GM12875 (cell line): ENCODE results near the gene DAPK3.
A peak's percentile ranks its signal among the peaks of the same experiment; 100 is the strongest.
"Not testable (repeated sequence)": the region's sequence is repeated elsewhere in the genome, so short reads cannot be mapped to it uniquely, and the experiment has no call there.

ENCODE experiments used
- H3K4me3 ChIP-seq: one replicate; pipeline ENCODE4 v1.5.1; 2011; ENCODE audit warnings: low read depth, low read length, control low read depth
- TF ChIP-seq, protein P1 (sequence below): IDR thresholded peaks from 2 replicates; pipeline ENCODE4 v1.5.1; 2011; ENCODE audit warnings: low read depth, mild to moderate bottlenecking, control low read depth, inconsistent platforms, low read length, moderate library complexity, borderline replicate concordance; ENCODE audit not compliant: insufficient read depth

The DAPK3 gene

DNA sequence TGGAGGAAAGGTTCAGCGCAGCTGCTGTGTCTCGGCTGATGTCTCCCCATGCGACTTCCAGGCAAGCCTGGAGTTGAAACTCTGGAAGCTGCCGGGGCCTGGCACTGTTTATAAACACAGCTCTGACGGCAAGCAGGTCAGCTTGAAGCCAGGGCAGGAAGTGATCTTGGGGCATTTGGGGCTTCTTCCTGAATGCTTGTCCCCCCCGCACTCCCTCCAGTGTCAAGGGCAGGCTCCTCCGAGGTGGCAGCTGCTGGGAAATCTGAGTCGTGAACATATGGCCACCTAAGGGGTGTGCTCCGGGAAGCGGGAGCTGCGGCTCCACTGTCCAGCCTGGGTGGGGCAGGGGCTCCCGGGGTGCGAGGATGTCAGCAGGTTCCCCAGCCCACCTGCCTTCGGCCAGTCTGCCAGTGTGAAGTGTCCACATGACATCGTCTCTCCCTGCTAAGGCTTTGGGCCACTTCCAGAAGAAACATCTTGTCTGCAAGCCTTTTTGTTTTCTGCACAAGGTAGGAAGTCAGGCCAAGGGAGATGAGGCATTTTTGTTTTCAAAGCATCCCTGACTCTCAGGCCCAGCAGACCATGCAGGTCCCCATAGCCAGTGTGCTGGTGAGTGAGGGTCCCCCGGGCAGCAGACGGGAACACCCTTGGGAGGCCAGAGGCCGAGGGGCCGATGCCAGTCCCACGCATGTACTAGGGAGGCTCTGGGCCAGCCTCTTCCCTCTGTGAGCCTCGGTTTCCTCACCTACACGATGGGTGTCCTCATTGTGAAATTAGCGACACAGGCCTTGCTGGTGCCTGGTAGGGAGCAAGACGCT is 39.3 kb upstream of the DAPK3 start:
- H3K4me3 ChIP-seq = no peak overlapping the region
- TF ChIP-seq, protein P1, sequence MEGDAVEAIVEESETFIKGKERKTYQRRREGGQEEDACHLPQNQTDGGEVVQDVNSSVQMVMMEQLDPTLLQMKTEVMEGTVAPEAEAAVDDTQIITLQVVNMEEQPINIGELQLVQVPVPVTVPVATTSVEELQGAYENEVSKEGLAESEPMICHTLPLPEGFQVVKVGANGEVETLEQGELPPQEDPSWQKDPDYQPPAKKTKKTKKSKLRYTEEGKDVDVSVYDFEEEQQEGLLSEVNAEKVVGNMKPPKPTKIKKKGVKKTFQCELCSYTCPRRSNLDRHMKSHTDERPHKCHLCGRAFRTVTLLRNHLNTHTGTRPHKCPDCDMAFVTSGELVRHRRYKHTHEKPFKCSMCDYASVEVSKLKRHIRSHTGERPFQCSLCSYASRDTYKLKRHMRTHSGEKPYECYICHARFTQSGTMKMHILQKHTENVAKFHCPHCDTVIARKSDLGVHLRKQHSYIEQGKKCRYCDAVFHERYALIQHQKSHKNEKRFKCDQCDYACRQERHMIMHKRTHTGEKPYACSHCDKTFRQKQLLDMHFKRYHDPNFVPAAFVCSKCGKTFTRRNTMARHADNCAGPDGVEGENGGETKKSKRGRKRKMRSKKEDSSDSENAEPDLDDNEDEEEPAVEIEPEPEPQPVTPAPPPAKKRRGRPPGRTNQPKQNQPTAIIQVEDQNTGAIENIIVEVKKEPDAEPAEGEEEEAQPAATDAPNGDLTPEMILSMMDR = no peak

DNA sequence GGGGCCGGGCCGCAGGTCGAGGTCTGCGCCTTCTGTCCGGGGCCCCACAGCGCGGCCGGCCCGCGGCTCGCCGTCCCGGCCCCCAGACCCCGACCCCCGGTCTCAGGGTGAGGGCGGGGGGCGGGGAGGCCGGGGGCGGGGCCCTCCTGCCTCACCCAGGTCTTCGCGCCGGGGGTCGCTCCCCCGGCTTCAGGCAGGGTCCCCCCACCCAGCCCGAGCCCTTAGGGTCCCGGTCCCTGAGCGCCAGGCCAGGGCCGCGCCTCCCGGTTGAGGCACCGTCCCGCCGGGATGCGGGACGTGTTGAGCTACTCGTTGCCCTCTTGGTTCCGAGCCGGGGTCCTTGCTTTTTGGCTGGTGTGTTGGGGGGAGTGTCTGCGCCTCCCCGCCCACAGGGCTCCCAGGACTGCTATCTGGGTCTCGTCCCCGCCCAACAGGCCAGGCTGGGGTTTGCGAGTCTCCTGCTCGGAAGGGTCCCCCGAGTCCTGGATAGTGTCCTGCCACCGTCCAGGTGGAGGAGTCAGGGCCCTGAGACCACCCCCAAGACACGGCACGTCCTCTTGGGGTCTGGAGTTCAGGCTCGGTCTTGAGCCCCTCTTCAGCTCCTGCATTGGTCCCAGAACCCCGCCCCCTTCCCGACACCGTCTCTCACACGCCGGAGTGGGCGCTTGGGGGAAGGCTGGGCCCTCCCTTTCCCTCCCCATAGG is 37.1 kb upstream of the DAPK3 start:
- TF ChIP-seq, protein P1 = no peak
- peak overlapping the region; percentile 78 for H3K4me3 ChIP-seq

DNA sequence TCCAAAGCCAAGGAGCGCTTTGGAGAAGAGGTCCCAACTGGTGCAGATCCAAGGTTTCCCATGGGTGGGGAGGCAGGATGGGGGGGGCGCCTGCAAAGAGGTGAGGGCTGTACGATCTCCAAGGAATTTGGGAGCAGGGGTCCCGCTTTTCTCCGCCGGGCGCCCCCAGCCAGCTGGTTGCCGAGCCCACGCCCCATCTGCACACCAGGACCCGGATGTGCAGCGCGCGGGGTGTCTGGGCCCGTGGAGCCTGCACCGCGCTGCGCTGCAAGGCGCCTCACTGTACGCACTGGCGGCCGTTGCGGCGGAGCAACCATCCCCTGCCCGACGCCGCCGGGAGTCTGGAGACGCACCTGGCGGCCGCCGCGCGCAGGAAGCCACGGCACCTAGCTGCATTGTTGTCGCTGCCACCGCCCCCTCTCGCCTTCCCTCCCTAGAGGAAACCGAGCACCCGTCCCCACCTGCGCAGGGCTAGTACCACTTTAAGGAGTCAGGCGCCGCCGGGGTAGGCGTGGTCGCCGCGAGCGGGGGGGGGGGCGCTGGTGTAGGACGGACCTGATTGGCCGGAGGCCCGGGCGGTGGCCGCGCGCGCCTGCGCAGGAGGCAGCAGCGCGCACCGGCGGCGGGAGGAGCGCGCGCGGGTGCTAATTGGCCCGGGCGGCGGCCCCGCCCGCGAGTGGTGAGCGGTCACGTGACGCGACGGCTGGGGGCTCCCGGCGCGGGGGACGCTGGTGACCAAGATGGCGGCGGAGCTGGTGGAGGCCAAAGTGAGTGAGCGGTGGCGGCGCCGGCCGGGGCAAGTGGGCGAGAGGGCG is 36.3 kb upstream of the DAPK3 start, which contains the start of gene PIAS4:
Gene PIAS4, plus strand, starts transcription at position 716 of the 815 bp plus-strand sequence. Its CDS starts 25 bp downstream, at position 741.
- H3K4me3 ChIP-seq = peak within 1 kb of the TSS; percentile 78
- TF ChIP-seq, protein P1 = 0 out of 2 replicates have a peak, but pooled peaks have one; percentile 7

DNA sequence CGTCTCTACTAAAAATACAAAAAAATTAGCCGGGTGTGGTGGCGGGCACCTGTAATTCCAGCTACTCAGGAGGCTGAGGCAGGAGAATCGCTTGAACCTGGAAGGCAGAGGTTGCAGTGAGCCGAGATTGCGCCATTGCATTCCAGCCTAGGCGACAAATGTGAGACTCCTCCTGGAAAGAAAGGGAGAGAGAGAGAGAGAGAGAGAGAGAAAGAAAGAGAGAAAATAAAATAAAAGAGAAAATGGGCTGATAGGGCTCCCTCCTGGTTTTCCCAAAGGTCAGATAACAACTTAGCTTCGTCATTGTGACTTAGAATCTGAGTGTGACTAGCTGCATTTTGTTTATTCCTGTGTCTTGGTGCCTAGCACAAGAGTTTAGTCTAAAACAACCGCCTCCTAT is 34.5 kb upstream of the DAPK3 start:
- not testable (repeated sequence) for H3K4me3 ChIP-seq

DNA sequence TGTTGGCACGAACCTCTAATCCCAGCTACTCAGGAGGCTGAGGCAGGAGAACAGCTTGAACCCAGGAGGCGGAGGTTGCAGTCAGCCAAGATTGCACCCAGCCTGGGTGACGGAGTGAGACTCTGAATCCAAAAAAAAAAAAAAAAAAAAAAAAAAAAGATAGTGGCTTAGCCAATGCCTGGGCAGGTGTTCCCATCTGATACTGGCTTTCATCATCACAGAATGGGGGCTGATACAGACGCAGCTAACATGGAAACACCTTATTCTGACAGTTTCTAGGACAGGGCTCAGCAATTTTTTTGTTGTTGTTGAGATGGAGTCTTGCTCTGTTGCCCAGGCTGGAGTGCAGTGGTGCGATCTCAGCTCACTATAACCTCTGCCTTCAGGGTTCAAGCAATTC is 29.9 kb upstream of the DAPK3 start:
- H3K4me3 ChIP-seq = not testable (repeated sequence)

DNA sequence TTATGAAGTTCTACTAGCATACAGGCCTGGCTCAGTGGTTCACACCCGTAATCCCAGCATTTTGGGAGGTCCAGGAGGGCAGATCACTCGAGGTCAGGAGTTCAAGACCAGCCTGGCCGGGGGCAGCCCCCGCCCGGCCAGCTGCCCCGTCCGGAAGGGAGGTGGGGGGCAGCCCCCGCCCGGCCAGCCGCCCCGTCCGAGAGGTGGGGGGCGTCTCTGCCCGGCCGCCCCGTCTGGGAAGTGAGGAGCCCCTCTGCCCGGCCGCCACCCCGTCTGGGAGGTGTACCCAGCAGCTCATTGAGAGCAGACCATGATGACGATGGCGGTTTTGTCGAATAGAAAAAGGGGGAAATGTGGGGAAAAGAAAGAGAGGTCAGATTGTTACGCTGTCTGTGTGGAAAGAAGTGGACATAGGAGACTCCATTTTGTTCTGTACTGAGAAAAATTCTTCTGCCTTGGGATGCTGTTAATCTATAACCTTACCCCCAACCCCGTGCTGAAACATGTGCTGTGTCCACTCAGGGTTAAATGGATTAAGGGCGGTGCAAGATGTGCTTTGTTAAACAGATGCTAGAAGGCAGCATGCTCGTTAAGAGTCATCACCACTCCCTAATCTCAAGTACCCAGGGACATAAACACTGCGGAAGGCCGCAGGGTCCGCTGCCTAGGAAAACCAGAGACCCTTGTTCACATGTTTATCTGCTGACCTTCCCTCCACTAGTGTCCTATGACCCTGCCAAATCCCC is 27.9 kb upstream of the DAPK3 start:
- not testable (repeated sequence) for H3K4me3 ChIP-seq

DNA sequence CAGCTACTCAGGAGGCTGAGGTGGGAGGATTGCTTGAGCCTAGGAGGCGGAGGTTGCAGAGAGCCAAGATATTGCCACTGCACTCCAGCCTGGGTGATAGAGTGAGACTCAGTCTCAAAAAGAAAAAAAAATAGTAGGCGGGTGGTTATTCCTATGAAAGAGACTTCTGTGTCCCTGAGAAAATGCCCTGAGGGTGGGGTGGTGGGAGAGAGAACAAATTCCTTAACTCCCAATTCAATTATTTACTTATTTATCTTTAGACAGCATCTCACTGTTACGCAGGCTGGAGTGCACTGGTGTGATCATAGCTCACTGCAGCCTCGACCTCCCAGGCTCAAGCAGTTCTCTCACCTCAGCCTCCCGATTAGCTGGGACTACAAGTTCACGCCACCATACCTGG is 24.7 kb upstream of the DAPK3 start:
- H3K4me3 ChIP-seq = no peak overlapping the region
- TF ChIP-seq, protein P1 = no peak

DNA sequence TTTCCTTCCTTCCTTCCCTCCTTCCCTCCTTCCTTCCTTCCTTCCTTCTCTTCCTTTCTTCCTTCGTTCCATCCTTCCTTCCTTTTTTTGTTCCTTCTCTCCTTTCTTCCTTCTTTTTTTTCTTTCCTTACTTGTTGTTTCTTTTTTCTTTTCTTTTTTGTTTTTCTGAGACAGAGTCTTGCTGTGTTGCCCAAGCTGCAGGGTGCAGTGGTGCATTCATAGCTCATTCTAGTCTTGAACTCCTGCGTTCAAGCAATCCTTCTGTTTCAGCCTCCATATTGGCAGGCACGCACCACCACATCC is 19.9 kb upstream of the DAPK3 start:
- no peak overlapping the region for H3K4me3 ChIP-seq
- TF ChIP-seq, protein P1 = no peak
